K562 (cell line): ENCODE results near the gene TACC3. TPM values are rescaled to one million over a fixed set of nuclear protein-coding genes. Genes with fewer than 3 reads are reported as not detected.

Source experiments
- ATF7 ChIP-seq: fragments of 450-650 bp; IDR thresholded peaks from 2 replicates; pipeline ENCODE4 v1.7.1; 2014; ENCODE audit warnings: mild to moderate bottlenecking, moderate library complexity
- CHD4 ChIP-seq: fragments of 200-600 bp; sonication (generic); IDR thresholded peaks from 3 replicates; pipeline ENCODE4 v1.6.1; 2012; ENCODE audit warnings: low read depth, mild to moderate bottlenecking, mixed read lengths, low read length, inconsistent platforms; ENCODE audit not compliant: insufficient read depth, insufficient replicate concordance, poor library complexity, severe bottlenecking
- CREB5 ChIP-seq: fragments of 250-450 bp; sonication (Bioruptor Pico); IDR thresholded peaks from 2 replicates; pipeline ENCODE4 v1.5.0; 2020; ENCODE audit warnings: mild to moderate bottlenecking
- CREBBP ChIP-seq: IDR thresholded peaks from one replicate; pipeline ENCODE4 v1.6.1; 2012; ENCODE audit warnings: low read depth, mild to moderate bottlenecking, control low read depth, inconsistent platforms, low read length
- FOXK1 ChIP-seq: sonication (generic); formaldehyde crosslinking; IDR thresholded peaks from 2 replicates; pipeline ENCODE4 v1.8.0; 2022; ENCODE audit warnings: missing genetic modification reagents, mild to moderate bottlenecking, borderline replicate concordance
- HNRNPK ChIP-seq: fragments of 200-400 bp; formaldehyde crosslinking; IDR thresholded peaks from one replicate; pipeline ENCODE4 v1.6.1; 2018; ENCODE audit warnings: mild to moderate bottlenecking, low read depth, low read length; ENCODE audit not compliant: poor library complexity, severe bottlenecking
- HNRNPLL ChIP-seq: fragments of 200-400 bp; formaldehyde crosslinking; IDR thresholded peaks from 2 replicates; pipeline ENCODE4 v1.6.1; 2017; ENCODE audit warnings: low read length, low read depth, mild to moderate bottlenecking; ENCODE audit not compliant: poor library complexity, severe bottlenecking
- KAT2B ChIP-seq: IDR thresholded peaks from one replicate; pipeline ENCODE4 v1.6.1; 2012; ENCODE audit warnings: low read depth, mild to moderate bottlenecking, control low read depth, inconsistent platforms, low read length, moderate library complexity
- KLF10 ChIP-seq: fragments of 250-450 bp; sonication (Bioruptor Pico); IDR thresholded peaks from 2 replicates; pipeline ENCODE4 v1.6.1; 2021; ENCODE audit warnings: matching md5 sums
- LCOR ChIP-seq: sonication (generic); formaldehyde crosslinking; IDR thresholded peaks from 2 replicates; pipeline ENCODE4 v1.8.0; 2022; ENCODE audit warnings: mild to moderate bottlenecking, missing genetic modification reagents
- MYNN ChIP-seq, 2 experiments: sonication (generic); formaldehyde crosslinking in 1 of 2; IDR thresholded peaks; 2 replicates each; pipeline versions ENCODE4 v1.5.0 to v1.6.1; 2016 to 2020; ENCODE audit warnings: antibody characterized with exemption in 1 of 2, missing genetic modification reagents in 1 of 2
- NR2C1 ChIP-seq, 2 experiments: fragments of 450-650 bp; IDR thresholded peaks; 2 replicates each; pipeline ENCODE4 v1.6.1; 2017; ENCODE audit warnings: mild to moderate bottlenecking in 2 of 2, antibody characterized with exemption in 1 of 2, inconsistent platforms in 1 of 2, missing compliant biosample characterization in 1 of 2, missing genetic modification characterization in 1 of 2
- NR2C2 ChIP-seq, 2 experiments: fragments of 200-800 bp in 1 of 2; sonication (Bioruptor generic) in 1 of 2; sonication (generic) in 1 of 2; formaldehyde crosslinking in 1 of 2; IDR thresholded peaks; 2 replicates each; pipeline versions ENCODE4 v1.6.1 to v1.8.0; 2016 to 2022; ENCODE audit warnings: mild to moderate bottlenecking in 1 of 2, missing compliant biosample characterization in 1 of 2, missing genetic modification characterization in 1 of 2, missing genetic modification reagents in 1 of 2
- PHF8 ChIP-seq: fragments of 200-600 bp; sonication (generic); IDR thresholded peaks from 2 replicates; pipeline ENCODE4 v1.6.1; 2012; ENCODE audit warnings: mixed run types, mild to moderate bottlenecking, inconsistent platforms, low read length, moderate library complexity, borderline replicate concordance
- TAF1 ChIP-seq: IDR thresholded peaks from 2 replicates; pipeline ENCODE4 v1.6.1; 2011; ENCODE audit warnings: mild to moderate bottlenecking, low read length, moderate library complexity; ENCODE audit not compliant: insufficient read depth, control insufficient read depth, severe bottlenecking; ENCODE audit errors: extremely low read depth
- polyA plus RNA-seq, 8 experiments: library from polyadenylated mRNA; depleted of rRNA in 4 of 8; stranded (reverse) in 5 of 8; unstranded in 3 of 8; fragments of >200 nt; fragmentation: Nextera tagmentation in 2 of 8; fragmentation: Illumina TruSeq in 1 of 8; extraction: Ambion mirVana in 2 of 8; extraction: Trizol in 1 of 8; gene quantifications; 2 replicates each; pipeline versions ENCODE4 v1.2.1 to v1.2.3, GENCODE V29; 2011 to 2014; ENCODE audit warnings: inconsistent platforms in 1 of 8, missing spikeins in 1 of 8
- total RNA-seq, 7 experiments: library from RNA; depleted of rRNA in 6 of 7; stranded (reverse); fragments of >200 nt in 6 of 7; fragmentation: Illumina TruSeq in 2 of 7; extraction: Trizol in 2 of 7; gene quantifications; 2 replicates each; pipeline versions ENCODE4 v1.2.1 to v1.2.3, GENCODE V29; 2011 to 2021; ENCODE audit warnings: low replicate concordance in 1 of 7
- TF ChIP-seq, protein P1 (sequence below): sonication (generic); formaldehyde crosslinking; IDR thresholded peaks from 2 replicates; pipeline ENCODE4 v1.8.1; 2023; ENCODE audit warnings: mild to moderate bottlenecking, missing genetic modification reagents
- TF ChIP-seq, protein P2 (sequence below): fragments of 250-450 bp; sonication (Bioruptor Pico); IDR thresholded peaks from 2 replicates; pipeline ENCODE4 v1.5.0; 2021; ENCODE audit warnings: mild to moderate bottlenecking, borderline replicate concordance
- TF ChIP-seq, protein P3 (sequence below): sonication (generic); formaldehyde crosslinking; IDR thresholded peaks from 2 replicates; pipeline ENCODE4 v1.8.1; 2023; ENCODE audit warnings: mild to moderate bottlenecking, missing genetic modification reagents

TACC3 gene
- total and polyA plus RNA-seq, 9 of the 15 experiments (the other 6 are each of a cell fraction or from before 2014, with no cell fraction given), result 1.9 to 122 (median 55.6) TPM

- TF ChIP-seq, protein P1, sequence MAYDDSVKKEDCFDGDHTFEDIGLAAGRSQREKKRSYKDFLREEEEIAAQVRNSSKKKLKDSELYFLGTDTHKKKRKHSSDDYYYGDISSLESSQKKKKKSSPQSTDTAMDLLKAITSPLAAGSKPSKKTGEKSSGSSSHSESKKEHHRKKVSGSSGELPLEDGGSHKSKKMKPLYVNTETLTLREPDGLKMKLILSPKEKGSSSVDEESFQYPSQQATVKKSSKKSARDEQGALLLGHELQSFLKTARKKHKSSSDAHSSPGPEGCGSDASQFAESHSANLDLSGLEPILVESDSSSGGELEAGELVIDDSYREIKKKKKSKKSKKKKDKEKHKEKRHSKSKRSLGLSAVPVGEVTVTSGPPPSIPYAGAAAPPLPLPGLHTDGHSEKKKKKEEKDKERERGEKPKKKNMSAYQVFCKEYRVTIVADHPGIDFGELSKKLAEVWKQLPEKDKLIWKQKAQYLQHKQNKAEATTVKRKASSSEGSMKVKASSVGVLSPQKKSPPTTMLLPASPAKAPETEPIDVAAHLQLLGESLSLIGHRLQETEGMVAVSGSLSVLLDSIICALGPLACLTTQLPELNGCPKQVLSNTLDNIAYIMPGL (CRISPR knock-in tag), result no peak
- TF ChIP-seq CREBBP (no peak), ATF7 (0 out of 2 replicates have a peak, but pooled peaks have one; percentile 33), KLF10 (no peak), CREB5 (CRISPR knock-in tag) (no peak), HNRNPLL (peak; percentile 85), CHD4 (no peak), KAT2B (no peak), TAF1 (peak; percentile 40), HNRNPK (peak; percentile 20), LCOR (peak; percentile 24; the same call in 1 of the 2 replicates), FOXK1 (no peak; the same call in 1 of the 2 replicates), NR2C1 (IDR thresholded peaks at IDR 0.05) (peak; percentile 97), NR2C1 (tag; IDR thresholded peaks at IDR 0.05) (peak; percentile 98), PHF8 (peak; percentile 70; the same call in 1 of the 2 replicates), MYNN (IDR thresholded peaks at IDR 0.05) (no peak), MYNN (CRISPR knock-in tag; IDR thresholded peaks at IDR 0.05) (no peak), NR2C2 (CRISPR knock-in tag; IDR thresholded peaks at IDR 0.05) (peak; percentile 96), NR2C2 (tag; IDR thresholded peaks at IDR 0.05) (peak; percentile 99)
- TF ChIP-seq, protein P2, sequence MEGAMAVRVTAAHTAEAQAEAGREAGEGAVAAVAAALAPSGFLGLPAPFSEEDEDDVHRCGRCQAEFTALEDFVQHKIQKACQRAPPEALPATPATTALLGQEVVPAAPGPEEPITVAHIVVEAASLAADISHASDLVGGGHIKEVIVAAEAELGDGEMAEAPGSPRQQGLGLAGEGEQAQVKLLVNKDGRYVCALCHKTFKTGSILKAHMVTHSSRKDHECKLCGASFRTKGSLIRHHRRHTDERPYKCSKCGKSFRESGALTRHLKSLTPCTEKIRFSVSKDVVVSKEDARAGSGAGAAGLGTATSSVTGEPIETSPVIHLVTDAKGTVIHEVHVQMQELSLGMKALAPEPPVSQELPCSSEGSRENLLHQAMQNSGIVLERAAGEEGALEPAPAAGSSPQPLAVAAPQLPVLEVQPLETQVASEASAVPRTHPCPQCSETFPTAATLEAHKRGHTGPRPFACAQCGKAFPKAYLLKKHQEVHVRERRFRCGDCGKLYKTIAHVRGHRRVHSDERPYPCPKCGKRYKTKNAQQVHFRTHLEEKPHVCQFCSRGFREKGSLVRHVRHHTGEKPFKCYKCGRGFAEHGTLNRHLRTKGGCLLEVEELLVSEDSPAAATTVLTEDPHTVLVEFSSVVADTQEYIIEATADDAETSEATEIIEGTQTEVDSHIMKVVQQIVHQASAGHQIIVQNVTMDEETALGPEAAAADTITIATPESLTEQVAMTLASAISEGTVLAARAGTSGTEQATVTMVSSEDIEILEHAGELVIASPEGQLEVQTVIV, result no peak
- TF ChIP-seq, protein P3, sequence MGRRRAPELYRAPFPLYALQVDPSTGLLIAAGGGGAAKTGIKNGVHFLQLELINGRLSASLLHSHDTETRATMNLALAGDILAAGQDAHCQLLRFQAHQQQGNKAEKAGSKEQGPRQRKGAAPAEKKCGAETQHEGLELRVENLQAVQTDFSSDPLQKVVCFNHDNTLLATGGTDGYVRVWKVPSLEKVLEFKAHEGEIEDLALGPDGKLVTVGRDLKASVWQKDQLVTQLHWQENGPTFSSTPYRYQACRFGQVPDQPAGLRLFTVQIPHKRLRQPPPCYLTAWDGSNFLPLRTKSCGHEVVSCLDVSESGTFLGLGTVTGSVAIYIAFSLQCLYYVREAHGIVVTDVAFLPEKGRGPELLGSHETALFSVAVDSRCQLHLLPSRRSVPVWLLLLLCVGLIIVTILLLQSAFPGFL, result no peak
Measured at GRCh38 chr4:1721003-1721665, at the start of gene TACC3, which contains the start of gene TMEM129 (continued).
